GM21717 (cell line): ENCODE data around the gene FAM169A.
"Not testable (repeated sequence)": the region's sequence is repeated elsewhere in the genome, so short reads cannot be mapped to it uniquely, and the experiment has no call there.

Source experiments
- ATAC-seq: cut with Tn5 transposase; IDR thresholded peaks from one replicate; pipeline ENCODE4 v1.9.1; 2021; ENCODE audit warnings: mild to moderate bottlenecking, moderate library complexity; ENCODE audit not compliant: unreplicated experiment

FAM169A gene

GRCh38 chr5:74870299-74871067, 4.3 kb upstream of the FAM169A start:
- no peak for ATAC-seq

- ATAC-seq = not testable (repeated sequence)
Observed at GRCh38 chr5:74869414-74869813, 3.2 kb upstream of the FAM169A start.

GRCh38 chr5:74866596-74867162, 492 bp upstream of the FAM169A start:
- peak; percentile 10 for ATAC-seq

- no peak for ATAC-seq
Observed at GRCh38 chr5:74865256-74865803, 857 bp downstream of the FAM169A start.

- ATAC-seq = no peak
Observed at GRCh38 chr5:74864823-74865222, 1.4 kb downstream of the FAM169A start.

- ATAC-seq = no peak
Observed at GRCh38 chr5:74863726-74864125, 2.5 kb downstream of the FAM169A start.

GRCh38 chr5:74862221-74862620, 4.0 kb downstream of the FAM169A start:
- ATAC-seq = no peak

GRCh38 chr5:74856975-74857374, 9.2 kb downstream of the FAM169A start:
- not testable (repeated sequence) for ATAC-seq

GRCh38 chr5:74853256-74853655, 12.9 kb downstream of the FAM169A start:
- ATAC-seq = no peak

- ATAC-seq = no peak
Observed at GRCh38 chr5:74851684-74852353, 14.4 kb downstream of the FAM169A start.

- ATAC-seq = no peak
Observed at GRCh38 chr5:74850789-74851425, 15.3 kb downstream of the FAM169A start.

- no peak for ATAC-seq
Observed at GRCh38 chr5:74850030-74850429, 16.2 kb downstream of the FAM169A start.

- no peak for ATAC-seq
Observed at GRCh38 chr5:74848553-74849025, 17.6 kb downstream of the FAM169A start.

- ATAC-seq = no peak
Observed at GRCh38 chr5:74839229-74839628, 27.0 kb downstream of the FAM169A start.

GRCh38 chr5:74838262-74838661, 27.9 kb downstream of the FAM169A start:
- ATAC-seq = no peak

GRCh38 chr5:74837115-74837514, 29.1 kb downstream of the FAM169A start:
- ATAC-seq = no peak

GRCh38 chr5:74833537-74834266, 32.5 kb downstream of the FAM169A start:
- ATAC-seq = no peak

GRCh38 chr5:74829413-74829812, 36.8 kb downstream of the FAM169A start:
- no peak for ATAC-seq

GRCh38 chr5:74822288-74822687, 43.9 kb downstream of the FAM169A start:
- ATAC-seq = no peak

- no peak for ATAC-seq
Observed at GRCh38 chr5:74816875-74817274, 49.3 kb downstream of the FAM169A start.
